Putamen (tissue), 1 donor: Measurements from ENCODE around the gene OR10G4.
"Not testable (repeated sequence)": the region's sequence is repeated elsewhere in the genome, so short reads cannot be mapped to it uniquely, and the experiment has no call there.

ENCODE experiments used
- DNase-seq: peaks from one replicate; pipeline ENCODE4 v3.0.0-alpha.2; 2016; ENCODE audit warnings: low spot score

The OR10G4 gene

GRCh38 chr11:124012697-124013096, at the start of gene OR10G4:
OR10G4 (plus strand) TSS chr11:124012997; CDS start chr11:124015575, 2,578 bp downstream.
- no peak for DNase-seq

DNA sequence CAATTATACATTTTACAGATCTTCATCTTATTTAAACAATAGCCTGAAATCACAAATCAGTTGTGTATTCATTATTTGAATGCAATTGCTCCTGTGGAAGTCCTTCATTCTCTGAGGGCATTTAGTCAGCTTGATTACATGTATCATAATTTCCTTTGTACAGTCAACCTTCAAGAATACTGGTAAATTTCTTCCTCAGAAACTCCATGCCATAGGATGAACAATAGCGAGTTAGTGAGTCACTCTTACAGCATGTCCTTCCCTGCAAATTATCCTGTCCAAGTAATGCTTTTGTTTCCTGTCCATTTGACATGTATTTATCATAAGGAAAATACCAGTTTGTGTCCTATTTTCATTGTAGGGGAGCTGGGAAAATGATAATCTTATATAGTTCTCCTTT, 39.0 kb upstream of the OR10G4 start:
- DNase-seq = no peak

DNA sequence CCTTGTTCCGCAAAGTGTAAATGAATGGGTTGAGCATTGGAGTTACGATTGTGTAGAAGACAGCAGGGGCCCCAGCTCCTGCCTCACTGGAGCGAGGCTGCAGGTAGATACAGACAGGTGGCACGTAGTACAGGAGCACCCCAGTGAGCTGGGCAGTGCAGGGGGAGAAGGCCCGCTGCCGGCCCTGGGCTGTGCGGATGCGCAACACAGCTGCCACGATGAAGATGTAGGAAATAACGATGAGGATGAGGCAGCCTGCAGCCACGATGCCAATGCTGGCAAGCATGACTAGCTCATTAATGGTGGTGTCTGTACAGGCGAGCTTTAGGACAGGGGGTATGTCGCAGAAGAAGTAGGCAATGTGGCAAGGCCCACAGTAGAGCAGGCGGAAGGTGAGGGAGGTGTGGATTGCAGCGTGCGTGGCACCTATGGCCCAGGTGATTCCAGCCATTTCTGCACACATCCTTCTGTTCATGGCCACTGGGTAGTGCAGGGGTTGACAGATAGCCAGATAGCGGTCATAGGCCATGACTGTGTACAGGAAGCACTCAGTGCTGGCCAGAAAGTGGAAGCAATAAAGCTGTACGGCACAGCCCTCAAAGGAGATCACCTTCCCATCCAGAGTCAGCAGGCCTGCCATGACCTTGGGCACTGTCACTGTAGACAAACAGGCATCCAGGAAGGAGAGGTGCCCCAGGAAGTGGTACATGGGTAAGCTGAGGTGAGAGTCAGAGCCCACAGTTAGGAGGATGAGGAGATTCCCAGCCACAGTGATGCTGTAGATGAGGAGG, 35.8 kb upstream of the OR10G4 start:
- no peak for DNase-seq

GRCh38 chr11:123977731-123978347, 35.0 kb upstream of the OR10G4 start, which contains the start of gene OR10S1:
OR10S1 (minus strand) TSS chr11:123977781; CDS start chr11:123977664, 117 bp downstream.
- no peak for DNase-seq

DNA sequence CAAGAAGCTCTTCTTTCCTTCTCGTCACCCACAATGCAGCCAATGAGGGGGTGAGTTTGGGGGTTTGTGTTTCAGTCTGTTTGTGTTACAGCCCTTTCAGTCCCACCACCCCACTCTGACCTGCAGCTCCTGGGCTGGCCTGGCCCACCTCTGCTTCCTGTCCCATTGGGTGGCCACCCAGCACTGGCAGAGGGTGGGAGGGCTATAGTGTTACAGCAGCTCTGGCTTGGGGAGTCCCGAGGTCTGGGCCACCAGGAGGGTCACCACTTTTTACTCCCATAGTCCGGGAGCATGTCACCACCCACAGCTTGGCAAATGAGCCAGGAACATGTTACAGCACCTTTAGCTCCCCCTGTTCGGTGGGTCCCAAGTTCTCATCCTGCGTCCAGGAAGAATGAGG, 33.5 kb upstream of the OR10G4 start:
- DNase-seq = no peak

DNA sequence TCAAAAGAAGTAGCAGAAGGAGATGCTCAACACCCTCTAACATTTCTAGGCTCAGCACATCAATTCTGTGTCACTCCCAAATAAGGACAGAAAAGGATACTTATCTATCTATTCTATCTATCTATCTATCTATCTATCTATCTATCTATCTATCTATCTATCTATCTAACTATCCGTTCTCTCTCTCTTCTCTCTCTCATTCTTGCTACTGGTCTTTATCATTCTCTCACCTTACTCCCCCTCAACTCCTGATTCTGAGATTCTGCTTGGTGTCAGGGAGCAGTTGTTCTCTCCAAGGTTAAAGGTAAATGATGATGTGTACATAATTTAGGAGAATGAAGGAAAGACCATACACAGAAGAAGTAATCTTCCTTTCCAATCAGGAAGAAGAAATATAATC, 17.7 kb upstream of the OR10G4 start, which contains the start of gene OR10G6:
Gene OR10G6 (minus strand): TSS at position 43 of the 400 bp plus-strand sequence. CDS start 0 bp downstream, at position 43.
- no peak for DNase-seq

GRCh38 chr11:124015837-124016236, 3.0 kb downstream of the OR10G4 start:
- DNase-seq = not testable (repeated sequence)

DNA sequence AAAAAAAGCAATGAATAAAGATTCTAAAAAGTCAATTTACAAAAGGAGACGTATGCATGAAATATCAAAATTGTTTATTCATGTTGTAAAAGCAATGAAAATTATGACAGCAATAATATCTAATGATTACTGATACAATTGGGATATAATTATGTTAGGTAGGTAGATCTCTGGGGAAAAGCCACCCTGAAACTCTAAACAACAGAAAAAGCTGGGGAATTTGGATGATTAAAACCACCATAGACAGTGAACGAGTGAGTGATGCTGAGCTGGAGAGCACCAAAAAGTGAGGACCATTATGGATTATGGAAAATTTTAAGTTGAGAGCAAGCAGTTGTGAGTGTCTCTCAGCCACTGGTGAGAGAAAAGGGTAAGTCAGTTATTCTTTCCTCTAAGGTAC, 13.7 kb downstream of the OR10G4 start, which contains the start of gene OR10G8:
Gene OR10G8 (plus strand): TSS at position 301 of the 400 bp plus-strand sequence. CDS start 2,825 bp downstream, outside the sequence.
- no peak for DNase-seq

- DNase-seq = no peak
Measured at GRCh38 chr11:124036666-124037065, 23.9 kb downstream of the OR10G4 start.

DNA sequence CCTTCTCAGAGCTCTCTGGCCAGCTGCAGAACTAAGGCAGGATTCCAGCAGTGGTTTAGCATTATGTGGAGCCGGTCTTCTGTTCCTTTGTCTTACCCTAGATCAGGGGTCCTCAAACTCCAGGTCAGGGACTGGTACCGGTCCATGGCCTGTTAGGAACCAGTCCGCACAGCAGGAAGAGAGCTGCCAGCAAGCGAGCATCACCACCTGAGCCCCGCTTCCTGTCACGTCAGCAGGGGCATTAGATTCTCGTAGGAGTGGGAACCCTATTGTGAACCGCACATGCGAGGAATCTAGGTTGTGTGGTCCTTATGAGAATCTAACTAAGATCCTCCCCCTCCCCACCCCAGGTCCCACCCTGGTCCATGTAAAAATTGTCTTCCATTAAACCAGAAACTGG, 26.8 kb downstream of the OR10G4 start:
- no peak for DNase-seq

- no peak for DNase-seq
Measured at GRCh38 chr11:124041254-124041653, 28.5 kb downstream of the OR10G4 start, which contains the start of gene OR10G7. OR10G7 (minus strand) TSS chr11:124041325; CDS start chr11:124039001, 2,324 bp downstream.

GRCh38 chr11:124043420-124043819, 30.6 kb downstream of the OR10G4 start:
- no peak for DNase-seq

DNA sequence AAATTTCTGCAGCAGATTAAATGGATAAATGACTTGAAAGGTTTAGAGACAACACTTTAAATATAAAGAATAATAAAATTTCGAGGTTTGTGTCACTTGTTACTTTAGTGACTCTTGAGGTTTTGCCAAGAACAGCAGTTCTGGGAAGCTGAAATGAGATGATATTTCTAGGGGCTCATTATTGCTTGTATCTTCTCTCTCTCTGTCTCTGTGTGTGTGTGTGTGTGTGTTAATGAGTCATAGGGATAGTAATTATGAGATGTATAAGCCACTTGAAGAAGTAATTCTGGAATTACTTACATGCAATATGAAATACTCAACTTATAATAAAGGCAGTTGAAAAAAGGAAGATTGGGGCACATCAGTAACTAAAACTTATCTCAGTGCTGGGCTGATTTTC, 38.0 kb downstream of the OR10G4 start:
- DNase-seq = no peak

DNA sequence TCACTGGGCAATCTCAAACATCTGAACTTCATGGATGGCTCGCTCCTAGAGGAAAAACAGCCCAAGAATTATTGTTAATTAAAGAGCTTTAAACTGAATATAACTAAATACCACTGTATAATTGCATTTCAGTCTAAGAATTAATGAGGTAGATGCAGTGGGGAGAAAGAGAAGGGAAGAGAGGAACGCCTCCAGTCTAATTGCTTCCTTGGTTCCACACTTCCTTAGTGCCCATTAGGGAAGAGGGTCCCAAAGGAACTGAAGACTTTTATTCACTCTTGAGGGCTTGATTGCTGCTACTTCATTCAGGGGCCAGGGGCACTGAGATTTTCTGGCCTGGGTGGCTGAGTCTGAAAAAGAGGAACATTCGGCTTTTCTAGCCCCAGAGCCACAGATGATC, 40.2 kb downstream of the OR10G4 start:
- DNase-seq = no peak
